ENCODE measurements around the gene ATXN1. TPM values are rescaled to one million over a fixed set of nuclear protein-coding genes. Genes with fewer than 3 reads are reported as not detected.

The ATXN1 gene
- total RNA-seq, 4 donors from 2014 or later, result 21.0 to 102 (median 51.1) TPM

DNA sequence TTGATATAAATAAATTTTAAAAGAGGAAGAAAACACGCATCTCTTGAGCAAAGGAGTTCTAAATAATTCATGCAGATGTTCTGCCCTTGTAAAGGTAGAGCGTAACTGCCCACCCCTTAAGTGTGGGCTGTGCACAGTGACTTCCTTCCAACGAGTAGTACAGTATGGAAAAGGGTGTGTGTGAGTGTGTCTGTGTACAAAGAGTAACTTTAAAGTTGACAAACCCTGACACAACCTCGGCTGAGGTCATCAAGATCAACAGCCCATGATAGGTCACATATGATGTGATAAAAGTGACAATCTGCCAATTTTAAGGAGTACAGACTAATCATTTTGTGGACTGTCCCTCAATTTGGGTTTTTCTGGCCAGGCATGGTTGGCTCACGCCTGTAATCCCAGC lies 225.7 kb downstream of the ATXN1 start:
- Histone ChIP-seq H3K27ac (no peak overlapping the region), H3K27me3 (no peaks in the 10 kb centered on the region), H3K9me3 (no peaks in the 10 kb centered on the region), H3K4me3 (no peak overlapping the region), H3K36me3 (no peaks in the 10 kb centered on the region), H3K4me1 (no peaks in the 10 kb centered on the region)
- intact Hi-C loops (cut with DNase I; ENCODE audit: low total_unique reads), result no loop called here
- TF ChIP-seq, protein P1, sequence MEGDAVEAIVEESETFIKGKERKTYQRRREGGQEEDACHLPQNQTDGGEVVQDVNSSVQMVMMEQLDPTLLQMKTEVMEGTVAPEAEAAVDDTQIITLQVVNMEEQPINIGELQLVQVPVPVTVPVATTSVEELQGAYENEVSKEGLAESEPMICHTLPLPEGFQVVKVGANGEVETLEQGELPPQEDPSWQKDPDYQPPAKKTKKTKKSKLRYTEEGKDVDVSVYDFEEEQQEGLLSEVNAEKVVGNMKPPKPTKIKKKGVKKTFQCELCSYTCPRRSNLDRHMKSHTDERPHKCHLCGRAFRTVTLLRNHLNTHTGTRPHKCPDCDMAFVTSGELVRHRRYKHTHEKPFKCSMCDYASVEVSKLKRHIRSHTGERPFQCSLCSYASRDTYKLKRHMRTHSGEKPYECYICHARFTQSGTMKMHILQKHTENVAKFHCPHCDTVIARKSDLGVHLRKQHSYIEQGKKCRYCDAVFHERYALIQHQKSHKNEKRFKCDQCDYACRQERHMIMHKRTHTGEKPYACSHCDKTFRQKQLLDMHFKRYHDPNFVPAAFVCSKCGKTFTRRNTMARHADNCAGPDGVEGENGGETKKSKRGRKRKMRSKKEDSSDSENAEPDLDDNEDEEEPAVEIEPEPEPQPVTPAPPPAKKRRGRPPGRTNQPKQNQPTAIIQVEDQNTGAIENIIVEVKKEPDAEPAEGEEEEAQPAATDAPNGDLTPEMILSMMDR (IDR thresholded peaks at IDR 0.05), result no peak
- no peak for TF ChIP-seq POLR2A (IDR thresholded peaks at IDR 0.05)
- no peak for DNase-seq

DNA sequence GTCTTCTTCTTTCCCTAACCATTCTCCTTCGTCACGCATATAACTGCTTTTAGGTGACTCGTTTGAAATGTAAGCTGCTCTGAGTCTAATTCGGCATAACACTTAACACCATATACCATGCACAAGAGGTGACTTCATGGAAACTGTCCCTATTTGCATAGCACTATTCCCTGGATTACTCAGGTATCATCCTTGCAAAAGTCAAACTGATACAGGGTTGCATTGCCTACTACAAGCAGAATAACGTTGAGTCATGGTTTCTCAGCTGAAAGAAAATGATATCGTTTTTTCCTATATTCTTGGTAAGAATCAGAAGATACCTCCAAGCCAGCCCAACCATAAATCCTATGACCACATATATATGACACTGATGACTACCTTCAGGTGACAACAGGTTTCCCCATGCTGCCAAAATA lies 227.5 kb downstream of the ATXN1 start:
- Histone ChIP-seq H3K4me1 (no peaks in the 10 kb centered on the region), H3K36me3 (no peaks in the 10 kb centered on the region), H3K27me3 (no peaks in the 10 kb centered on the region), H3K4me3 (no peak overlapping the region), H3K27ac (no peak overlapping the region), H3K9me3 (no peaks in the 10 kb centered on the region)
- intact Hi-C loops (cut with DNase I; ENCODE audit: low total_unique reads), result no loop called here
- TF ChIP-seq POLR2A (IDR thresholded peaks at IDR 0.05), result no peak
- no peak for DNase-seq

DNA sequence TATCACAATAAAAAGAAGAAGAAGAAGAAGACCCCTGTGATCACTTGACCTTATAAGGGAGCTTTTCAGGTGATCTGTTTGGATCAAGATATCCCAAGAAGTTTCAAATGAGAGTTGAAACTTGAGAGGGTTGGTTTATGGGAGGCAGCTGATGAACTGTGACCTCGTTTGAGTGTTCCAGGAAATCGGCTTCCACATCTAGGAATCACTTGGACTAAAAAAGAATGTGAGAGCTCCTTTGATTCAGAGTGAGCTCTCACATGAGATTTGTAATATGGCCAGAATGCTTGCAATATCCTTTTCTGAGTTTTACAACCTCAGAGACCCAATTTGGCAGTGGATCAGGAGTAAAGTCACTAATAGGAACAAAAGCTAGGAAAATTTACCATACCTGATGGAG lies 228.1 kb downstream of the ATXN1 start:
- Histone ChIP-seq H3K4me3 (no peak overlapping the region), H3K9me3 (no peaks in the 10 kb centered on the region), H3K36me3 (no peaks in the 10 kb centered on the region), H3K27me3 (no peaks in the 10 kb centered on the region), H3K4me1 (no peaks in the 10 kb centered on the region), H3K27ac (no peak overlapping the region)
- intact Hi-C loops (cut with DNase I; ENCODE audit: low total_unique reads), result no loop called here
- no peak for DNase-seq
- TF ChIP-seq, protein P1 (IDR thresholded peaks at IDR 0.05), result no peak
- no peak for TF ChIP-seq POLR2A (IDR thresholded peaks at IDR 0.05)

DNA sequence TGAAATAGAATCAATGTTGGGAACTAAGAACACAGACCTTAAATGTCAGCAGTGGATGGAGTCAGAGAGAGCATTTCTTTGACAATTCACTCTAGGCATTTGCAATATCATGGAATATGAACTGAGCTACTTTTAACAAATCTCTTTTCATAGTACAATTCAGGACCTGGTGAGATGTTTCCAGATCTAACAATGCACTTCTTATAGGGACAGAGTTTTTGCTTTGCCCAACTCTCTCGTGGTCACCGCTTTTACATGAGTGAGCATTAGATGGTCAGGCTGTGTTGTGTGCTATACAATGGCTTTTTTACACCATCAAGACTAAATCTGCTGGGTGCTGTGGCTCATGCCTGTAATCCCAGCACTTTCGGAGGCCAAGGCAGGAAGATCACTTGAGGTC lies 233.6 kb downstream of the ATXN1 start:
- intact Hi-C loops (cut with DNase I; ENCODE audit: low total_unique reads), result no loop called here
- H3K27ac ChIP-seq, result no peak overlapping the region
- TF ChIP-seq POLR2A (IDR thresholded peaks at IDR 0.05), result no peak
- TF ChIP-seq, protein P1 (IDR thresholded peaks at IDR 0.05), result no peak
- no peaks in the 10 kb centered on the region for H3K9me3 ChIP-seq
- no peak for DNase-seq
- no peak overlapping the region for H3K4me3 ChIP-seq
- H3K27me3 ChIP-seq, result no peaks in the 10 kb centered on the region
- no peaks in the 10 kb centered on the region for H3K4me1 ChIP-seq
- H3K36me3 ChIP-seq, result no peaks in the 10 kb centered on the region

DNA sequence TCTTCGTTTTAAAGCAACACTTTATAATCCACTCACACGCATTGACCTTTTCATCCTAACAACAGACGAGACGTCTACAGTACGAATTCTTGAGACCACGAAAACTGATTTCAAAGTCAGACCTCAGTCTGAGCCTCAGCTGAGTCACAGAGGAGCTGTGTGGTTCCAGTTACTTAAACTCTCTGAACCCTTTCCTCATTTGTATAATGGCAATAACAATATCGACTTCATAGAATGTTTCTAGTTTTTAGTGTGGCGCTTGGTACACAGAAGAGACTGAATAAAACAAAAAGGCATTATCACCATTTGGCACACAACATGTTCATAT lies 236.9 kb downstream of the ATXN1 start:
- no peaks in the 10 kb centered on the region for H3K9me3 ChIP-seq
- H3K4me1 ChIP-seq, result no peaks in the 10 kb centered on the region
- no peak for TF ChIP-seq POLR2A (IDR thresholded peaks at IDR 0.05)
- TF ChIP-seq, protein P1 (IDR thresholded peaks at IDR 0.05), result no peak
- peak overlapping the region in 1 of 2 donors; percentile 2 for H3K27ac ChIP-seq
- DNase-seq, result no peak
- H3K27me3 ChIP-seq, result no peaks in the 10 kb centered on the region
- intact Hi-C loops (cut with DNase I; ENCODE audit: low total_unique reads), result no loop called here
- H3K4me3 ChIP-seq, result no peak overlapping the region
- H3K36me3 ChIP-seq, result no peaks in the 10 kb centered on the region
